ENCODE data around the gene COX6B2. TPM values are rescaled to one million over a fixed set of nuclear protein-coding genes. Genes with fewer than 3 reads are reported as not detected.

Gene COX6B2
- total RNA-seq, 4 donors from 2014 or later = 0.19 TPM; not detected in 3

DNA sequence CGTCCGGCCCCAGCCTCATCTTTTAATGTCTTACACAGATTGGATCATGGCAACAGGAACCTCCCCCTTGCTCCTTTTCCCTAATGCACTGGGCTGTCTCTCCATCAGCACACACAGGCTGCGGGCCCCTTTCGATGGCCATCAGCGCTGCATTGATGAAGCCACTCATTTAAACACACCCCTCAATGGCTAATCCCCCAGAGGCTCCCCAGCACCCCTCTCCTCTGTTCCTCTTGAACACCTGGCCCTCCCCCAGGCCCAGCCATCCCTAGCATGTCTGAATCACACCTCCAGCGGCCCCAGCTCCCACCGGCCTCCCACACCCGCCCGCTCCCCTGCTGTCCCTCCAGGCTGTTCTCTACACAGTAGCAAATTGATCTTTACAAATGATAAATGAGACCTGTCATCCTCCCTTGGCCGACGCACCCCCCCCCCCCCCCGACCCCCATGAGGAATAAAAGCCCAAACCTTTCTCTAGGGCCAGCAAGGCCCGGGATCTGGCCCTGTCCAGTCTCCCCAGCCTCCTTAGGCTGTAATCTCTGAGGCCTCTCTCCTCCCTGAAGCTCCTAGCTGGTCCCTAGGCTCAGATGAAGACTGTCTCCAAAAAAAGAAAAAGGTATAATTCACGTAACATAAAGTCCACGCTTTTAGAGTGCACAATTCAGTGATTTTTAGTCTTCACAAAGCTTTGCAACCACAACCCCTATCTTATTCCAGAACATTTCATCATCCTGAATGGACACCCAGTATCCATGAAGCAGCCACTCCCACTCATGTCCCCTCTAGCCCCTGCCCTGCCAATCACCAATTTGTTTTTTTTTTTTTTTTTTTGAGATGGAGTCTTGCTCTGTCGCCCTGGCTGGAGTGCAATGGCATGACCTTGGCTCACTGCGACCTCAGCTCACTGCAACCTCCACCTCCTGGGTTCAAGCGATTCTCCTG is 38.6 kb upstream of the COX6B2 start:
- 61% methylated on average over 18 of the region's 18 CpGs for WGBS
- intact Hi-C loops (cut with DNase I) = no loop called here
- Histone ChIP-seq H3K9me3 (no peaks in the 10 kb centered on the region), H3K4me1 (peaks cover 14 to 40% (median 32%) of the 10 kb centered on the region in 4 donors), H3K27ac (replicated peaks in 1 of 4) (no peak overlapping the region), H3K27me3 (no peaks in the 10 kb centered on the region), H3K36me3 (peaks cover 3 to 47% (median 34%) of the 10 kb centered on the region in 4 donors), H3K4me3 (no peak overlapping the region)
- TF ChIP-seq POLR2AphosphoS5 (IDR thresholded peaks at IDR 0.05) (no peak), POLR2A (IDR thresholded peaks at IDR 0.05; ENCODE audit: low read depth) (no peak), EP300 (IDR thresholded peaks at IDR 0.05) (no peak)
- TF ChIP-seq, protein P1, sequence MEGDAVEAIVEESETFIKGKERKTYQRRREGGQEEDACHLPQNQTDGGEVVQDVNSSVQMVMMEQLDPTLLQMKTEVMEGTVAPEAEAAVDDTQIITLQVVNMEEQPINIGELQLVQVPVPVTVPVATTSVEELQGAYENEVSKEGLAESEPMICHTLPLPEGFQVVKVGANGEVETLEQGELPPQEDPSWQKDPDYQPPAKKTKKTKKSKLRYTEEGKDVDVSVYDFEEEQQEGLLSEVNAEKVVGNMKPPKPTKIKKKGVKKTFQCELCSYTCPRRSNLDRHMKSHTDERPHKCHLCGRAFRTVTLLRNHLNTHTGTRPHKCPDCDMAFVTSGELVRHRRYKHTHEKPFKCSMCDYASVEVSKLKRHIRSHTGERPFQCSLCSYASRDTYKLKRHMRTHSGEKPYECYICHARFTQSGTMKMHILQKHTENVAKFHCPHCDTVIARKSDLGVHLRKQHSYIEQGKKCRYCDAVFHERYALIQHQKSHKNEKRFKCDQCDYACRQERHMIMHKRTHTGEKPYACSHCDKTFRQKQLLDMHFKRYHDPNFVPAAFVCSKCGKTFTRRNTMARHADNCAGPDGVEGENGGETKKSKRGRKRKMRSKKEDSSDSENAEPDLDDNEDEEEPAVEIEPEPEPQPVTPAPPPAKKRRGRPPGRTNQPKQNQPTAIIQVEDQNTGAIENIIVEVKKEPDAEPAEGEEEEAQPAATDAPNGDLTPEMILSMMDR (IDR thresholded peaks at IDR 0.05) = no peak
- no peak for DNase-seq (ENCODE audit: extremely low spot score)

DNA sequence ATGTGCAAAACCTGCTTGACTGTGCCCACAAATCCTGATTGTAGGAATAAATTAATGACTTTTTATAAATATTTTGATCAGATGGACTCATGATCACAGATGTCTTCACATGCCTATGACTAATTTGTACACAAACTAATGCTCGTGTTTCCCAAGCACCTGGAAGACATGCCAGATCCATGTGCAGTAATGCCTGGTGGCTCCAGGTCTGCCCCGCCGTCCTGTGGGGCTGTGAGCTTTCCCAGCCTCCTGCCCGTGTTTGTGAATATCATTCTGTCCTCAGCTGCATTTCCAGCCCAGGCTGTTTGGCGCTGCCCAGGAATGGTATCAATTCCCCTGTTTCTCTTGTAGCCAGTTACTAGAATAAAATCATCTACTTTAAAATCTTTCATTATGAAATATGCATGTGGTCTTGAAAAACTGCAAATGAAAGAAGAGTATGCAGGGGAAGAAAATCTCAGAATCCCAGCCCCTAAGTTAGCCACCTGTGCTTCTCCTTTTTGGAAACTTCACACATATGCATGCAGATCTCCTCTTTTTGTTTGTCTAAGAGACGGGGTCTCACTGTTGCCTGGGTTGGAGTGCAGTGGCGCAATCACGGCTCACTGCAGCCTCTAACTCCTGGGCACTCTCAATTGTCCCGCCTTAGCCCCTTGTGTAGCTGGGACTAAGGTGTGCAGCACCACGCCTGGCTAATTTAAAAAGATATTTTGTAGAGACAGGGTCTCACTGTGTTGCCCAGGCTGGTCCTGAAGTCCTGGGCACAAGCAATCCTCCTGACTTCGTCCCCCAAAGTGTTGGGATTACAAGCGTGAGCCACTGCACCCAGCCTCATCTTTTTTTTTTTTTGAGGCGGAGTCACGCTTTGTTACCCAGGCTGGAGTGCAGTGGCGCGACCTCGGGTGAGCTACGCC is 37.4 kb upstream of the COX6B2 start:
- Histone ChIP-seq H3K27me3 (no peaks in the 10 kb centered on the region), H3K4me3 (no peak overlapping the region), H3K27ac (replicated peaks in 1 of 4) (no peak overlapping the region), H3K4me1 (peaks cover 26 to 51% (median 44%) of the 10 kb centered on the region in 4 donors), H3K9me3 (no peaks in the 10 kb centered on the region), H3K36me3 (peaks cover 8 to 58% (median 45%) of the 10 kb centered on the region in 4 donors)
- TF ChIP-seq POLR2AphosphoS5 (IDR thresholded peaks at IDR 0.05) (peak in 1 of 2 donors; percentile 18), EP300 (IDR thresholded peaks at IDR 0.05) (no peak)
- intact Hi-C loops (cut with DNase I) = no loop called here
- no peak for DNase-seq (ENCODE audit: extremely low spot score)
- WGBS = 76% methylated on average over 18 of the region's 18 CpGs

DNA sequence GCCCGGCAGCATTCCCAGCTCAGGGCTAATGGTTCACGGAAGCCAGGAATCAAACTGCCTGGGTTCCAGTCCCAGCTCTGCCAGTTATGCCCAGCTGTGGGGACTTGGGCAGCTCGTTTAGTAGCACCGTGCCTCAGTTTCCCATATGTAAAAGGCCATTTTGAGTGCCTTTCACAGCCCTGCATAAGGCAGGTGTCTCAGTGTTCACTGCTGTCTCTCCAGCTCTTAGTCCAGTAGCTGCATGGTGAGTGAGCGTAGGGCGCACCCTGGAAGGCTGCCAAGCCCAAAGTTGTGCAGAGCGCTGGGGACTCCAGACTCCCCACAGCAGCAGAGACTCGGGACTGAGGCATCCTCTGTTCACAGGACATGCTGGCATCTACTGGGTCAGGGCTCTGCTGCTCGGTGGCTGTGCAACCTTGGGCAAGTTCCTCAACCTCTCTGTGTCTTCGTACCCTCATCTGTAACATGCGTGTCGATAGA is 36.7 kb upstream of the COX6B2 start:
- intact Hi-C loops (cut with DNase I) = no loop called here
- peaks cover 32 to 58% (median 50%) of the 10 kb centered on the region in 4 donors for H3K4me1 ChIP-seq
- no peak overlapping the region for H3K4me3 ChIP-seq
- no peaks in the 10 kb centered on the region for H3K9me3 ChIP-seq
- WGBS = 94% methylated on average over 3 of the region's 12 CpGs
- no peak overlapping the region for H3K27ac ChIP-seq (replicated peaks in 1 of 4)
- H3K36me3 ChIP-seq = peaks cover 8 to 61% (median 49%) of the 10 kb centered on the region in 4 donors
- no peak for TF ChIP-seq POLR2AphosphoS5 (IDR thresholded peaks at IDR 0.05)
- no peak for TF ChIP-seq POLR2A (IDR thresholded peaks at IDR 0.05; ENCODE audit: low read depth)
- no peak for TF ChIP-seq EP300 (IDR thresholded peaks at IDR 0.05)
- TF ChIP-seq, protein P1 (IDR thresholded peaks at IDR 0.05) = no peak
- H3K27me3 ChIP-seq = no peaks in the 10 kb centered on the region
- DNase-seq (ENCODE audit: extremely low spot score) = no peak

DNA sequence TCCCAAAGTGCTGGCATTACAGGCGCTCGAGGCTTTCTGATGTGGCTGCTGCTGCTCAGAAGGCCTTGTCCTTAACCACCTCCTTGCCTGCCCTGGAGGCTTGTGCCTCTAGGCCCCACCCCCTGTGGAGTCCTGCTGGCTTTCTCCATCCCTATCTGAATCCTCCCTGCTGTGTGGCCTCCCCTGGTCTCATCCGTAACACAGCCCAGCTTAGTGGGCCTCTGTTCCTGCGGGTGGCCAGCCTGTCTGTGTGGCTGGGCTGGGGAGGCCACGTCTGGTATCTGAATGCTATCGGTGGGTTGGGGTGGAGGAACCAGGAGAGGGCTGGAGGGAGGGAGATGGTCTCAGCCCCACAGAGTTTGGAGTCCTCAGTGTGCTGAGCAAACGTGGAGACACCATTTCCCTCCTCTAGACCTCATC is 36.0 kb upstream of the COX6B2 start:
- WGBS = 80% methylated on average over 7 of the region's 7 CpGs
- H3K27me3 ChIP-seq = no peaks in the 10 kb centered on the region
- no peak for TF ChIP-seq EP300 (IDR thresholded peaks at IDR 0.05)
- TF ChIP-seq POLR2AphosphoS5 (IDR thresholded peaks at IDR 0.05) = no peak
- TF ChIP-seq, protein P1 (IDR thresholded peaks at IDR 0.05) = no peak
- TF ChIP-seq POLR2A (IDR thresholded peaks at IDR 0.05; ENCODE audit: low read depth) = no peak
- H3K27ac ChIP-seq (replicated peaks in 1 of 4) = peak overlapping the region in 1 of 4 donors; percentile 24
- H3K4me1 ChIP-seq = peaks cover 32 to 60% (median 50%) of the 10 kb centered on the region in 4 donors
- H3K36me3 ChIP-seq = peaks cover 8 to 61% (median 49%) of the 10 kb centered on the region in 4 donors
- DNase-seq (ENCODE audit: extremely low spot score) = no peak
- intact Hi-C loops (cut with DNase I) = no loop called here
- H3K4me3 ChIP-seq = no peak overlapping the region
- H3K9me3 ChIP-seq = no peaks in the 10 kb centered on the region
